Left lung (tissue), 10 donors: Measurements from ENCODE around the gene PIK3R1. TPM values are rescaled to one million over a fixed set of nuclear protein-coding genes. Genes with fewer than 3 reads are reported as not detected.

Experiments
- ATAC-seq: fragments of 200-7000 bp; cut with Tn5 transposase; one replicate; pipeline ENCODE4 v1.9.1; 2020; ENCODE audit warnings: moderate library complexity
- DNase-seq, 4 donors: peaks; one replicate each; pipeline ENCODE4 v3.0.0-alpha.2; 2013 to 2020
- H3K27ac ChIP-seq, 2 donors: fragments of 200-600 bp; sonication (generic) in 1 of 2; one replicate each; pipeline versions ENCODE4 v1.5.0 to v1.8.0; 2020 to 2021
- H3K27me3 ChIP-seq, 2 donors: fragments of 200-600 bp; sonication (generic) in 1 of 2; one replicate each; pipeline versions ENCODE4 v1.5.0 to v1.8.0; 2020 to 2021
- H3K36me3 ChIP-seq, 2 donors: fragments of 200-600 bp; sonication (generic) in 1 of 2; one replicate each; pipeline versions ENCODE4 v1.5.0 to v1.8.0; 2020 to 2021
- H3K4me1 ChIP-seq, 2 donors: fragments of 200-600 bp; one replicate each; pipeline ENCODE4 v1.8.0; 2021
- H3K4me3 ChIP-seq, 2 donors: fragments of 200-600 bp; sonication (generic) in 1 of 2; one replicate each; pipeline versions ENCODE4 v1.5.0 to v1.8.0; 2020 to 2021; ENCODE audit warnings: mild to moderate bottlenecking in 1 of 2
- H3K9me3 ChIP-seq, 2 donors: fragments of 200-600 bp; sonication (generic) in 1 of 2; one replicate each; pipeline versions ENCODE4 v1.5.0 to v1.8.0; 2020 to 2021
- CTCF ChIP-seq, 2 donors: fragments of 200-600 bp; sonication (generic) in 1 of 2; IDR thresholded peaks; one replicate each; pipeline versions ENCODE4 v1.5.0 to v1.8.0; 2021; ENCODE audit warnings: antibody characterized with exemption in 2 of 2
- intact Hi-C, 2 donors: fragments of 100-400 bp; cut with DNase I; formaldehyde crosslinking; loops; one replicate each; pipeline versions ENCODE4 v1.11.2 to v1.14.2; 2022
- polyA plus RNA-seq, 6 donors: library from polyadenylated mRNA; unstranded; fragments of 120-200 nt; gene quantifications; one replicate each; pipeline ENCODE4 v1.2.1, GENCODE V29; 2013; ENCODE audit not compliant: insufficient read length in 6 of 6
- total RNA-seq, 2 donors: library from RNA; stranded (reverse); fragmentation: NEBNext Ultra II Directional; extraction: Animal tissue kit (Norgen Biotek cat#: 25700); gene quantifications; one replicate each; pipeline ENCODE4 v1.2.1, GENCODE V29; 2021
- donor health status: DM: no; HTN: yes; CAD: no.
- donor health status: DM: no; HTN: no; CAD: no.

PIK3R1 gene
- total and polyA plus RNA-seq, 8 donors, result 70.9 to 92.9 (median 80.5) TPM

- ATAC-seq, result no peak
- Histone ChIP-seq H3K9me3 (no peaks in the 10 kb centered on the region), H3K27me3 (no peaks in the 10 kb centered on the region), H3K27ac (peak overlapping the region; percentile 61 to 63), H3K4me3 (no peak overlapping the region), H3K36me3 (no peaks in the 10 kb centered on the region), H3K4me1 (peaks cover 42 to 67% of the 10 kb centered on the region in 2 donors)
- no peak for DNase-seq
- intact Hi-C loops, result no loop called here
- no peak for TF ChIP-seq CTCF (IDR thresholded peaks at IDR 0.05)
Measured at GRCh38 chr5:68249520-68249919, 34.0 kb downstream of the PIK3R1 start.

- Histone ChIP-seq H3K27ac (peak overlapping the region; percentile 61 to 63), H3K4me1 (peaks cover 51 to 70% of the 10 kb centered on the region in 2 donors), H3K4me3 (no peak overlapping the region), H3K36me3 (no peaks in the 10 kb centered on the region), H3K9me3 (no peaks in the 10 kb centered on the region), H3K27me3 (no peaks in the 10 kb centered on the region)
- ATAC-seq, result peak; percentile 76
- TF ChIP-seq CTCF (IDR thresholded peaks at IDR 0.05), result no peak
- intact Hi-C loops, result loop anchor here in 1 of 2 donors (10.0 kb wide), 1 partner anchor 1006 kb away; no protein-coding TSS in a partner anchor
- no peak for DNase-seq
Measured at GRCh38 chr5:68250661-68251298, 35.2 kb downstream of the PIK3R1 start.

GRCh38 chr5:68251386-68251785 lies 35.8 kb downstream of the PIK3R1 start:
- peaks cover 51 to 77% of the 10 kb centered on the region in 2 donors for H3K4me1 ChIP-seq
- no peaks in the 10 kb centered on the region for H3K27me3 ChIP-seq
- intact Hi-C loops, result loop anchor here in 1 of 2 donors (10.0 kb wide), 1 partner anchor 1007 kb away; no protein-coding TSS in a partner anchor

GRCh38 chr5:68251804-68252522 lies 36.4 kb downstream of the PIK3R1 start:
- H3K27ac ChIP-seq, result peak overlapping the region; percentile 61 to 63
- intact Hi-C loops, result loop anchor here in 1 of 2 donors (10.0 kb wide), 1 partner anchor 1007 kb away; no protein-coding TSS in a partner anchor
- no peaks in the 10 kb centered on the region for H3K36me3 ChIP-seq
- ATAC-seq (peak; percentile 49), DNase-seq (peak in 1 of 4 donors; percentile 51)
- H3K4me1 ChIP-seq, result peaks cover 51 to 82% of the 10 kb centered on the region in 2 donors
- no peaks in the 10 kb centered on the region for H3K9me3 ChIP-seq
- no peak overlapping the region for H3K4me3 ChIP-seq
- H3K27me3 ChIP-seq, result no peaks in the 10 kb centered on the region
- TF ChIP-seq CTCF (IDR thresholded peaks at IDR 0.05), result no peak

More at GRCh38 chr5:68251386-68251785, 35.8 kb downstream of the PIK3R1 start:
- TF ChIP-seq CTCF (IDR thresholded peaks at IDR 0.05), result no peak
- Histone ChIP-seq H3K9me3 (no peaks in the 10 kb centered on the region), H3K27ac (peak overlapping the region; percentile 61 to 63), H3K4me3 (no peak overlapping the region), H3K36me3 (no peaks in the 10 kb centered on the region)
- ATAC-seq, result peak; percentile 54
- peak in 1 of 4 donors; percentile 44 for DNase-seq
